GM19023 (cell line): ENCODE results near the gene KHDRBS2.

Experiments
- ATAC-seq: cut with Tn5 transposase; IDR thresholded peaks from one replicate; pipeline ENCODE4 v1.9.1; 2021; ENCODE audit warnings: mild to moderate bottlenecking, moderate library complexity; ENCODE audit not compliant: unreplicated experiment

Gene KHDRBS2

DNA sequence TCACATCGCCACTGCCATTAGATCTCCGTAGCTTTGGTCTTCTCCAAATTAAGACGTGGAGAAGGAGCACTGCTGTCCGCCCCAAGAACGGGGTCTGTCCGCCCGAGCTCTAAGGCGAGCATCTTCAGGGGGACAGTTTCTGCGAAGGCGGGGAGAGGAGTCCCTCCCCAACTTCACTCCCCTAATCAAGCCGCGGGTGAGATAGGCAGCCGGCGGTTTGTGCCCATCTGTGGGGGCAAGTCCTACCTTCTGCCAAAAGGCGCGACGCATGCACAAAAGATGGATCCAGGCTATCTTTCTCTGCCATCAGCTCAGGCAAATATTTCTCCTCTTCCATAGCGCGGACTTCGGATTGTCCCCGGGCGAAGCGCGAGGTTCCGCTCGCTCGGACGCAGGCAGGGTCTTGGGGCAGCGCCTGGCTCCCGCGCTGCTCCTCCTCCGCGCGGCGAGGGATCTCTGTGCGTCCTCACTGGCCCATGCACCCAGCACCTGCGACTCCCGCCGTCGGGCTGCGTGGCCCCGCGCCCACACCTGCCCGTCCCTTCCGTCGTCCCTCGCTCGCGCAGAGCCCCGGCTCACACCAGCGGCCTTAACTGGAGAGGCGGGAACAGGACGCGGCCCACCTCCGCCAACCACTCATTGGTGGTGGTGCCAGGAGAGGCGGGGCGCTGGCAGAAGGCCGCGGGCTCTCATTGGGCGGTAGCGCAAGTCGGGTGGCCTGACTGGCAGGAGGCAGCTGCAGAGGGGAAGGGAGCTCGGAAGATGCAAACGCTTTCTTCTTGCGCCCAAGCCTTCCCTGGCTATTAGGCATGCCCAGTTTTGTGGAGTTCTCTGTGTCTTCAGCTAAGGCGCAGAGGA is at the start of gene KHDRBS2:
KHDRBS2 (minus strand) TSS at position 614 of the 858 bp plus-strand sequence.
- peak; percentile 100 for ATAC-seq

DNA sequence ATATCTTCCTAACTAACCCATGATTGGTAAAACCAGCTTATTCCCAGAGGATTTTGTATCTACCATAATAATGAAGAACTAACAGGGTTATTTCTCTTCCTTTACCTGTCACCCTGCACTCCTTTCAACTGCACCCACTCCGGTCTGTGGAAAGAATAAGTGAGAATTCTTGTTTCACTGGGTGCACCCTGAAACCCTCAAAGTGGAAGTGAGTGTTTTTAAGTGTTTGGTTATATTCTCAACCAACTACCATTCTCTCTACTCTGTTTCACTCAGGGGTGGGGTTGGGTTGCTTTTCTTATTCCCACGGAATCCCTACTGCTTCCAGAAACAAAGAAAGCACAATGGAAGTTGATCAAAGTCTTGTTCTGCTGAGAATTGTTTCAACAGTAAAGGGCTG is 42.6 kb upstream of the KHDRBS2 start:
- ATAC-seq, result no peak

DNA sequence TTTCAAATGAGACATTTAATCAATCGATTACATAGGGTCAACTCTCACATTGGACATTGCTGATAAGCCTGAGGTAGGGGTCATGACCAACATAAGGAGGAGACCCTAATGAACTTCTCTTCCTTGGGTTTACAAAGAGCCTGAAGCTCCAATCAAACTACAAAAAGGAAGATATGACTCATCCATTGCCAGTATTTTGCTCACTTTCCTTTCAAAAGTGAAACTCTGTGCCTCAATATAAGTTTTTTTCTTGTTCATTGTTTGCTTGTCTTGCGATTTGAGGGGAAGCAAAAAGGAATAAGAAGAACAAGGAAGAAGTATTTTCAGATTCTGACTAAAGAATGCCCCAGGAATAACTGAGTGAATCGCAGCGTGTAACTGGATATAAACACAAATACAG is 38.8 kb upstream of the KHDRBS2 start:
- no peak for ATAC-seq

DNA sequence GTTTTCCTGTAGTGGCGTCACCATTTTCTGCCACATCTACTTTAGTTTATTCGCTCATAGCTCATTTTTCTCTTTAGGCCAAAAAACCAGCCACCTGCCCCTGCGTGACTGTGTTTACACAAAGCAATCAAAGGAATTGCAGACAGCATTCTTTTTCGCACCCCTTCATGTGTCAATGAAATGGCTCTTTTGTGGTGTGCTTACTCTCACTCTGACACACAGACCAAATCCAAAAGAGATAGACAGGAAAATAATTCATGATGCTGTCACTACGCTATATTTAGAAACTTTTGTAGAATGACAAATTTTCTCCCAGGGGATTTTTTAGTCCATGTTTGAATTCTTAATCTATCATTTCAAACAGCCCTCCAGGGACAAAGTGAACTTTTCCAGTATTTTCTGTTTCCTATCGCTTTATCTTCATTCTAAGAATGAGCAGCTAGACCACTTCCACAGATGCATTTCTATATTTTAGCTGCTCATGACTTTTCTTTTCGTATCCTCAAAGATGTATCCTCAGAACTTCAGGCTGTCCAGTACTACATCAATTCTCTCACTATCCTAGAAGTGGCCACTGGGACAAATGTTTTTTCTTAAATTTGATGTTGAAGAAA is 37.9 kb upstream of the KHDRBS2 start:
- no peak for ATAC-seq

DNA sequence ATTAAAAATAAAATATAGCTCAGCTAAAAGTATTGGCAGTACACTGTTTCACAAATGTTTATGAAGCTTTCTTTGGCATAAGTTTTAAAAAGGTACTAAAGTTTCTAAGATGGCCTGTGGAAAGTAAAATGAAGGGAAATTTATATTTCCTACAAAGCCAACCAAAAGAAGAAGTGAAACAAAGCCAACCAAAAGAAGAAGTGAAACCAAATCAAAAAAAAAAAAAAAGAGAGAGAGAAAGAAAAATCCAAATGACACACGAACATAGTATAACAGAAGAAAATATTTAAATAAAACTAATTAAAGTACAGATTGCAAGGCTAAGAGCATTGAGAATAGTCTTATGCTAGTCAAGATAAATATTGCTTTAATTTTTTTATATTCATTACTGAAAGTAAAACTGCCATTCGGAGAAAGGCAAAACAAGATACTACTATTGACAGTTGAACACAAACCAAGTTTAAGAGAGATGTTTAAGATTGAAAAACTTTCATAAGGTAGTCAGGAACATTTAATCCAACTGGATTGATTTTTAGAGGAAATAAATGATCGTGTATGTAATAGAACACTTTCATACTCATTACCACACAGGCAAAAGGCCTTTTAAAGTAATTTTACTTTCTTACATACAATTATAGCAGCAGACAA is 12.8 kb upstream of the KHDRBS2 start:
- peak; percentile 83 for ATAC-seq

DNA sequence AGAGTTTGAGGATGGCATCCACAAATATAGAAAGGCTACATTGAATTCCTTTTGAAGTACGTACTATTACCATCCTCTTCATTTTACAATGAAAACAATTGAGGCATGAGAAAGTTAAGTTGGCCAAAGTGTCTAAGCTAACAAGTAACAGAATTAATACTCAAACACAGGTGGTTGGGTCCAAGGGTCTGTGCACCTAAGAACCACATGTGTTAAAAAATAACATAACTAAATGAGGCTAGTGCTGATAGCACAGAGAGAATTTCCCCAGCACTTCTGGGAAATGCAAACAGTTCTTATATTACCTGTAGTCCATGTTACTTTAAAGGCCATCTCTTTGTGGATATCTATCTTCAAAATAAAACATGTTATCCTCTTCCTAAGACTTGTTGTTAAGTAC is 10.5 kb upstream of the KHDRBS2 start:
- ATAC-seq, result no peak

DNA sequence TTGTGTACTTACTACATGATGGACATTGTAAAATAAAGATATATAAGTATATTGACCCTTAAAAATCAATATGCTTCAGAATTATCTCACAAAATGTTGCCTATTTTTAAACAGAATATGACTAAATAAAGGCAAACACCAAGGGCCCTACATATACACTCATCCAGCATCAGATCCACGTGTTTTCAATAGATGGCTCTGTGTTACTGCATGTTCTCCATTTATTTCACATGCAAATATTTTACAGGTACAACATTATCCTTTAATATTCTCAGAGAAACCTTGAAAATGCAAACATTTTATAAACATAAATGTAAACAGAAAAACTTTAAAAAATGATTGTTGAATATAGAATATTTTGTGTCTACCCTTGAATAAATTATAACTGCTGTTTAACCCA is 2.9 kb upstream of the KHDRBS2 start:
- no peak for ATAC-seq

DNA sequence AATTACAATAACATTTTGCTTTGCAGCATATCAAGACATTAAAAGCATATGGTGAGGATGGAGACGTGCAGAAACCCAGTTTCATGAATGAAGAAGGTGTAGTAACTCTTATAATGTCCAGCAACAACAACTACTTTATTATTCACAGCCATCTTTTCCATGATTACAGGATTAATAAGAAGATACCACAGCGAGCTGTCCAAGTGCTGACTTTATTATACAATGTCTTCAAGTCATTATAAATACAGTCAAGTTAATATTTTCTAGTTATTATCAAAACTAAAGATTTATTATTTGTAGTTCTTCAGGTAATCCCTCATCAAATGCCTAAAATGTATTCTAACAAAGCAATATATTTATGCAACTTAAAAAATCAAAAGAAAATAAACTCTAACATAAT is 2.5 kb upstream of the KHDRBS2 start:
- ATAC-seq, result no peak

DNA sequence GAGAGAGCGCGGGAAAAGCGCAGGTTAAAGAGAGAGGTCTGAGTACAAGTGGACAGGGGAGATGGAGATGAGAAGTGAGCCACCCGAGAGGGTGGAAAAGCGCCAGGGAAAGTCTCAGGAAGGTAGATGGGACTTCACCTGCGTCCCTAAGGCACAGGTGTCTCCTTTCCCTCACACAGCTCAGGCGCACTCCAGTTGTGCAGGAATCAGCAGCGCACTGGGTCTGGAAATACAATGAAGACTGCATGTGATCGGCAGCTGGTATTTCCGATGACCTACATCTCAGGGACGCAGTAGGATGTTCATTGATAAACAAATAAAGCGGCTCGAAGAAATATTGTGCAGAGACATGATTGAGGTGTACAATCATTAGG is 432 bp upstream of the KHDRBS2 start:
- peak; percentile 6 for ATAC-seq

DNA sequence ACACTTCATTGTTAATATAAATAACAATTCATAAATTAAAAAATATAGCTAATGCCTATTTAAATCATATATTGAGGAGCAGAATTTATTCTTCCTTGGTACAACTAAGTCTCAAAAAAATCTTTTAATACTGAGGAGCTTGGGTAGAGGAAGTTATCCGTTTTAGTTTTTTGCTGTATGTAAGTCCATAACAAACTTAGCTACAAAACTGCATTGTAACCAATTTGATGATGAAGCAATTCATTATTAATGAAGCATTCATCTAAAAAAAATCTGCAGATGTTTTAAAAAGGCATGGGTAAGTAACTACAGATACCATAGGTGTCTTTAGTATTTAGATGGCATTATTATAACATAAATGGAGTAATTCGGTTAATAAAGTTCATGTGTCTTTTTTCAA is 1.3 kb downstream of the KHDRBS2 start:
- no peak for ATAC-seq

DNA sequence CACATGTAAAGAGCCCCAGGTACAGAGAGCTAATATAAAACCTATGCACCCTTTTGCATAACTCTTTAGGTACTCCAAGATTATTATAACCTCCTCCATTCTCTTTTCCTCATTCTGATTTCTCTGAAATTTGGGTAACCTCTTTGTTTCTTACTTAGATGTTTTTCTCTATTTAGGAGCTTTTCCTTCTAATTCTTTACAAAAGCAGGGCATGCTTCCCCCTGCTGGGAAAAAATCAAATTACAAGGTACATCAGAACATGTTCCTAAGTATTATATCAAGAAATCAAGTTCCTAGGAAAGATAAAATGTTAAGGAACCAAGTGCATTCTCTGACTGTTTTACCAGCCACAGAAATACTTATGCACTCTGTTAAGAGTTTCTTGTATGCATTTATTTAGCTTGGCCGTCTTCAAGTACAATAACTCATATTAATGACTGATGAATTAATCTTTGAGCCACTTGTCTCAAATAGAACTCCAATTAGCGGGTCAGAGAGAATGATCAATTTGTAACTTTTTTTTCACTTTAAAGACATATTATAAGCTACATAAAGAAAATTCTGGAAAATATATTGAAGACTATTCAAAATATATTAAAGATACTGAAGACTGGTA is 2.1 kb downstream of the KHDRBS2 start:
- ATAC-seq, result no peak

DNA sequence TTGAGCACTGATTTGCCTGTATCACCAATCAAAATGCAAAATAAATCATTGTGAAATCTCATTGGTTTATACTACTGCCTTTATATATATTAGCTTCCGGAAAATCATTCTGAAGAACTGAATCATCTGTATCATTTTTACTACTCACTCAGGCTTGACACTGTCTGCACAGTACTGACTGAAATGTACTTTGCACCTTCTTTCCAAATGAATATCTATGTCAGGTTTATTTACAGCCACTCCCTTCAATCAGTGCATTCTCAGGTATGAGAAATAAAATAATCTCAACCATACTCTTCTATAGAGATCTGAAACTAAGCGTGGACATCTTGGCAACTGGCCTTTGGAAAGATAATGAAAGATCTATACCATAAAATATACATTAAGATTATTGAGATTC is 2.7 kb downstream of the KHDRBS2 start:
- no peak for ATAC-seq

DNA sequence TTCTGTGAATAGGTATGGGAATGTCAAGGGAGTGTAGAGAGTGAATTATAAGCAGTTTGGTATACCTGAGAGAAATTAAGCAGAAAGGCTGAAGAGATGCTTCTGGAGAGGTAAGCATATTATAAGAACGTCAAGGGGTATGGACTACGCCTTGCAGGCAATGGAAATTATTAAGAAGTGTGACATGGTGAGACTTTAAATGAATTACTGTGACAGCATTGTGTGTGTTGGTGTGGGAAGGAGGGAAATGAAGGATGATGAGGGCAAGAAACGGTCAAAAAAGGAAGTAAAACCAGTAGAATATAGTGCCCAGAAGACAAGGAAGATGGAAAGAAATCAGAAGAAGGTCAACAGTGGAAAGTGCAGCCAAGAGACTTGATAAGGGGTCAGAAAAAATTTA is 5.9 kb downstream of the KHDRBS2 start:
- ATAC-seq, result no peak

DNA sequence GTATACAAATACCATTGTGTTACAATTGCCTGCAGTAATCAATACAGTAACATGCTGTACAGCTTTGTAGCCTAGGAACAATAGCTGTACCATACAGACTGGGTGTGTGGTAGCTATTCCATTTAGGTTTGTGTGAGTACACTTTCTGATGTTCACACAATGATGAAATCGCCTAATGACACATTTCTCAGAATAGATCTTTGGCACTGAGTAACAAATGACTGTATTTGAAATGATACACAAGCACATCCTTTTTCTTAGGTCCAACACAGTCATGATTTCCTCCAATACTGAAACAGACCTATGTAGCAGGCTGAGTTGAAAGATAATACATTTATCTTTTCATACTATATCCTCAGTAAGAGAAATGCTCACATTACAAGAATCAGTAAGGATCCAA is 13.9 kb downstream of the KHDRBS2 start:
- no peak for ATAC-seq

DNA sequence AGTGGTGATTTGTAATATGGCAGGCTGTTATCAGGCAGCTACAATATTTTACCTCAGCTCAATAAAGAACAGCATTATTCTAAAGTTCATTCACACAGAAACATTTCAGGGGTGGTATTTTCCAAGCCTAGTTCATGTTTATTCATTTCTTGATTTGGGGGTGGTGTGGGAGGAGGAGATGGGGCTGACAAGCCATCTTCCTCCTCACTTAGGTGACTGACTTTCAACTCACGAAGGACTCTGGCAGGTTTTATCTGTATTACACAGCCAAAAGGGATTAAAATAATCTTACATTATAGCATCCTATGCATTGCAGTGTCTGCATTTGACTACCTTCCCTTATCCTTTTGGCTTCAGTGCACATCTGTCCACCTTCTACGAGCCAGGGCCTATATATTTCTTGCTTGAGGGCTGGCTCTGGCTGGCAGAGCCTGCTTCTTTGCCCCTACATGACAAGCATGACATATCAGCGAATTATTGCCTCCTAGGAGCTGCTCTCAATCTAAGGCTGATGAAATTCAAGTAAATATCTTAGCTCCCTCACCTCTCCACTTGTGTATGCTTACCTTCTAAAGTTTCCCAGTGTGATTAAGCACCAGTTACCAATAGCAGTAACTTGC is 20.0 kb downstream of the KHDRBS2 start:
- no peak for ATAC-seq

DNA sequence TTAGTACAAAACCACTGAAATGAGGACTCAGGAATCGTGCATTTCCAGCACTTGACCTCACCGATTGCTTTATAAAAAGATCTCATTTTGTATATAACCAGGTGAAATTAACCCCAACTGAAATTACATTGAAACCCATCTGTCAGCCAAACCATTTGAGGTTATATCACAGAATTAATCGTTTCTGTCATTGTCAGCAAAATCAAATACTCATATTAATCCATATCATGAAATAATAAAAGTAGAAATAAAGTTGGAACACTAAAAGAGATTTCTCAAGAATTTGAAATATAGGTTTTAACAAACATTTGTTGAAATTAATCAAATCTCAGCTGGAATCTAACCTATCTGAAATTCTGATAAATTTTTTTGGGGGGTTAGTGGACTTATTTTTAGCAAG is 23.7 kb downstream of the KHDRBS2 start:
- no peak for ATAC-seq

DNA sequence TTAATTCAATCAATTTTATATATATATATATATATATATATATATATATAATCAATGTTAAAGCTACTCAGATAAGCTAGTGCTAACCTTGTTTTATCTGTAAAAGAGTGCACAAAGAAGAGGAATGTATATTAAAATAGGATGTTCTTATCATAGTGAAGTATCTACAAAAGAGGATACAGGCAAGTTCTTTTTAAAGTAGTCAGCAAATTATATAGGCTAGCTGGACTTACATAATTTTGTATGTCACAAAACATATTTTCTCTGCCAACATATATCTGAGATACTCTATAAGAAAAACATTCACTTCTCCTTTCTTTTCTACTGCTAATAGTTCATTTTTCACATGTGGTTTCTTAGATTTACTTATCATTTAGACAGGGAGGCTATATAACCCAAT is 39.9 kb downstream of the KHDRBS2 start:
- no peak for ATAC-seq

DNA sequence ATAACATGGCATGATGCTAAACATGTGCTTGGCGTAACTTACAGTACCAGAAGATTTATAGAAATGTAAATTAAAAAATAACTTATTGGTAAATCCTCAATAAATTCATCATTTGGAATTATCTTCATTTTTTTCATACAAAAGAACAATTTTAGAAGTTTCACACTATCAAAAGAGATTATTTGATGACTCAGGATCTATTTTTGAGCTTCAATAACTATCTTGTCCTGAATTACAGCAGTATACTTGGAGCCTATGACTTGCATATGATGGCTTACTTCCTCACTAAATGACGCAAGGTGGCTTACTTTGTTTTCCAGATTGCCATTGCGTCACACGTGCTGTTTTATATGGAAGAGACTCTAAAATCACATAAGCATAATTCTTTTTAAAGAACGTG is 49.2 kb downstream of the KHDRBS2 start:
- no peak for ATAC-seq

DNA sequence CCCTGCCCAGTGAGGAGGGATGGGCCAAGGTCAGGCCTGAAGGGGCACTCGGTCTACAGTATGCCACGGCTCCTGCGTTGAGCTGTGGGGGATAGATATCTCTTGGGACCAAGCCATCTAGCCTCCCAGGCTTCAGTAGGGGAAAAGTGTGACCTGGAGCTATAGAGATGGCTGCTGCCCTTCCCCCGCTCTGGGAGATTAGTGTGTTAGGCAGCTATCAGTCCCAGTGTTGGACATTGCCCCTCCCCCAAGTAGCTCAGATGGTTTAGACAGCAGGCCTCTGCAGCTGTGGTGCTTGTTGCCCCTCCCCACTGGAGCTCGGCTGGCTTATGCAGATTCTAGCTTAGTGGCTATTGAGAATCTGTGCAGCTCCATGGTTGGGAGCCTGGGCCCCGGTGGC is 56.8 kb downstream of the KHDRBS2 start:
- ATAC-seq, result no peak

DNA sequence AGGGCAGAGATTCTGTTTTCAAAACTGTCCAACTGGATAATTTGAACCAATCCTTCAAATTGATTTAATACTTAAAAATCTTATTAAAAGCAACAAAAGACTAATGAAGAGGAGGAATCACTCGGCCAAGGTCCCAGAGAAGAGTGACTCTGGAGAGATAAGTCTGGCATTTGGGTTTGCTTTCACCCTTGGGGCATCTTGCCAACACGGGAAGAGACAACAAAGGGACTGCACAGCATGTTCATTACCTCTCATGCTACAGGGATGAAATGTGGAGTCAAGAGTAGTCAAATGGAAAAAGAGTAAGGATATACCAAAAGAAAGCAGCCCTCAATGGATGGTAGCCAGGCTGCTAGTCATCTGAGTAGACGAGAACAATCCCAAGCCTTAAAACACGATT is 68.2 kb downstream of the KHDRBS2 start:
- ATAC-seq, result no peak

DNA sequence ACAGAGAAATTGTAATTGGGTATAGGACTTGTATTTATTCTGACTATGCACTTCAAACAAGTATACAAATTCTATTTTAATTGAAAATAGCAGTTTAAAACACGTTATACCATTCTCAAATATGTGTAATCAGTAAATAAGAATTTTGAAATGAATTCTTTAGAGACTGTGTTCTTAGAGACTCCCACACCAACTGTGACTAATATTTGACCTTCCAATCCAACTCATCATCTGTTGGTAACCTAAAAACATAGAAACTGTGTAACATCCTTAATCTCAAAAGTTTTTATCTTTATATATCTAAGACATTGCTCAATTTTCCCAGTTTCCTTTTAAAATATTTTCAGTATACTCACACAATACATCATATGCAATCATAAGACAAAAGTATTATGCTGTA is 83.9 kb downstream of the KHDRBS2 start:
- no peak for ATAC-seq
